Testis (tissue), 3 donors: Measurements from ENCODE around the gene LRRK1. TPM values are rescaled to one million over a fixed set of nuclear protein-coding genes. Genes with fewer than 3 reads are reported as not detected.

ENCODE experiments used
- DNase-seq: peaks from one replicate; pipeline ENCODE4 v3.0.0-alpha.2; 2019
- H3K27ac ChIP-seq, 2 donors: fragments of 200-600 bp; sonication (generic); one replicate each; pipeline ENCODE4 v1.5.1; 2019
- H3K27me3 ChIP-seq: fragments of 200-600 bp; sonication (generic); one replicate; pipeline ENCODE4 v1.5.1; 2019
- H3K36me3 ChIP-seq: fragments of 200-600 bp; sonication (generic); one replicate; pipeline ENCODE4 v1.5.1; 2017; ENCODE audit warnings: low read depth; ENCODE audit errors: missing control alignments
- H3K4me1 ChIP-seq: fragments of 200-600 bp; sonication (generic); one replicate; pipeline ENCODE4 v1.5.1; 2019
- H3K4me3 ChIP-seq, 2 donors: fragments of 200-600 bp; sonication (generic); one replicate each; pipeline ENCODE4 v1.5.1; 2017 to 2019
- H3K9me3 ChIP-seq: fragments of 200-600 bp; sonication (generic); one replicate; pipeline ENCODE4 v1.5.1; 2017
- POLR2A ChIP-seq: fragments of 450-650 bp; IDR thresholded peaks from one replicate; pipeline ENCODE4 v1.6.1; 2017; ENCODE audit warnings: antibody characterized with exemption, mild to moderate bottlenecking, moderate library complexity
- WGBS, 2 donors: methylation state at CpG; one replicate each; pipeline ENCODE4 v1.1.5; 2018; 5-methylcytosine and 5-hydroxymethylcytosine counted together
- intact Hi-C: fragments of 100-400 bp; cut with DNase I; formaldehyde crosslinking; loops from one replicate; pipeline ENCODE4 v1.15.1; 2023; ENCODE audit warnings: low total_unique reads
- polyA plus RNA-seq: library from polyadenylated mRNA; stranded (reverse); fragments of 350-450 nt; fragmentation: Illumina TruSeq; extraction: RNeasy Lipid Tissue Mini Kit (QIAGEN cat#74804); gene quantifications from one replicate; pipeline ENCODE4 v1.2.3, GENCODE V29; 2014; ENCODE audit warnings: low read depth, low replicate concordance; ENCODE audit not compliant: insufficient read depth
- total RNA-seq, 2 donors: library from RNA; depleted of rRNA; stranded (reverse); fragments of >200 nt; gene quantifications; one replicate each; pipeline ENCODE4 v1.2.3, GENCODE V29; 2016
- TF ChIP-seq, protein P1 (sequence below), 3 experiments: fragments of 450-650 bp in 2 of 3; fragments of 200-600 bp in 1 of 3; sonication (generic) in 1 of 3; IDR thresholded peaks; one replicate each; pipeline ENCODE4 v1.5.1; 2016 to 2019; ENCODE audit warnings: antibody characterized with exemption in 3 of 3, mild to moderate bottlenecking in 2 of 3, moderate library complexity in 1 of 3

Gene LRRK1
- total and polyA plus RNA-seq, 3 donors from 2014 or later: 18.8 to 24.6 (median 23.0) TPM

- H3K27me3 ChIP-seq: no peaks in the 10 kb centered on the region
- no peaks in the 10 kb centered on the region for H3K9me3 ChIP-seq
- intact Hi-C loops: no loop called here
- H3K4me3 ChIP-seq: no peak overlapping the region
- DNase-seq: no peak
- no peak overlapping the region for H3K27ac ChIP-seq
- no peaks in the 10 kb centered on the region for H3K36me3 ChIP-seq
- no peak for TF ChIP-seq POLR2A
- TF ChIP-seq, protein P1, sequence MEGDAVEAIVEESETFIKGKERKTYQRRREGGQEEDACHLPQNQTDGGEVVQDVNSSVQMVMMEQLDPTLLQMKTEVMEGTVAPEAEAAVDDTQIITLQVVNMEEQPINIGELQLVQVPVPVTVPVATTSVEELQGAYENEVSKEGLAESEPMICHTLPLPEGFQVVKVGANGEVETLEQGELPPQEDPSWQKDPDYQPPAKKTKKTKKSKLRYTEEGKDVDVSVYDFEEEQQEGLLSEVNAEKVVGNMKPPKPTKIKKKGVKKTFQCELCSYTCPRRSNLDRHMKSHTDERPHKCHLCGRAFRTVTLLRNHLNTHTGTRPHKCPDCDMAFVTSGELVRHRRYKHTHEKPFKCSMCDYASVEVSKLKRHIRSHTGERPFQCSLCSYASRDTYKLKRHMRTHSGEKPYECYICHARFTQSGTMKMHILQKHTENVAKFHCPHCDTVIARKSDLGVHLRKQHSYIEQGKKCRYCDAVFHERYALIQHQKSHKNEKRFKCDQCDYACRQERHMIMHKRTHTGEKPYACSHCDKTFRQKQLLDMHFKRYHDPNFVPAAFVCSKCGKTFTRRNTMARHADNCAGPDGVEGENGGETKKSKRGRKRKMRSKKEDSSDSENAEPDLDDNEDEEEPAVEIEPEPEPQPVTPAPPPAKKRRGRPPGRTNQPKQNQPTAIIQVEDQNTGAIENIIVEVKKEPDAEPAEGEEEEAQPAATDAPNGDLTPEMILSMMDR (IDR thresholded peaks at IDR 0.05): no peak
- peaks cover 10% of the 10 kb centered on the region for H3K4me1 ChIP-seq
- WGBS, 2 donors: 79 to 82% methylated on average over 10 to 19 of the region's 19 CpGs
Measured at GRCh38 chr15:101113114-101114005, 194.2 kb downstream of the LRRK1 start.

- peaks cover 10% of the 10 kb centered on the region for H3K4me1 ChIP-seq
- intact Hi-C loops: no loop called here
- no peaks in the 10 kb centered on the region for H3K27me3 ChIP-seq
- 71 to 78% methylated on average over 8 to 10 of the region's 10 CpGs for WGBS, 2 donors
- no peak overlapping the region for H3K27ac ChIP-seq
- DNase-seq: no peak
- no peaks in the 10 kb centered on the region for H3K9me3 ChIP-seq
- TF ChIP-seq, protein P1 (IDR thresholded peaks at IDR 0.05): no peak
- no peak for TF ChIP-seq POLR2A
- H3K36me3 ChIP-seq: no peaks in the 10 kb centered on the region
- no peak overlapping the region for H3K4me3 ChIP-seq
Measured at GRCh38 chr15:101114166-101114565, 195.0 kb downstream of the LRRK1 start.

DNA sequence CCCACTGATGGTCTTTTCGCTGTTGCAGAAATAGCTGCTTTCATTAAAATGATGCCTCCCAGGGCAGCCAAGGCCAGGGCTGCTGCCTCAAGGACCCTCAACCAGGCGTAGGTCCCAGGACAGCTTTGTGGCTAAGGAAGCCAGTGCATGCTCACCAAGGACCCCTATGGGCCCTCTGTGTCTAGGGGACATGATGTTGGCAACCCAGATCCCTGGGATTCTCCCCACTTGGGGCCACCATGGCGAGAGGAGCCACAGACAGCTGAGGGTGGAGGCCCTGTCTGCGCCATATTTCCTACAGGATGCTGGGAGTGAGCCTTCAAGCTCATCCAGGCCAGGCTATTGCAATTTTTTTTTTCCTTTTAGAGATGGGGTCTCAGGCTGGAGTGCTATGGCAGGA is 195.5 kb downstream of the LRRK1 start:
- H3K36me3 ChIP-seq: no peaks in the 10 kb centered on the region
- no peak overlapping the region for H3K4me3 ChIP-seq
- H3K9me3 ChIP-seq: no peaks in the 10 kb centered on the region
- TF ChIP-seq POLR2A: no peak
- TF ChIP-seq, protein P1 (IDR thresholded peaks at IDR 0.05): no peak
- H3K4me1 ChIP-seq: peaks cover 10% of the 10 kb centered on the region
- DNase-seq: no peak
- no peaks in the 10 kb centered on the region for H3K27me3 ChIP-seq
- 85 to 90% methylated on average over 2 to 4 of the region's 4 CpGs for WGBS, 2 donors
- intact Hi-C loops: no loop called here
- no peak overlapping the region for H3K27ac ChIP-seq

- Histone ChIP-seq H3K9me3 (no peaks in the 10 kb centered on the region), H3K4me3 (no peak overlapping the region), H3K36me3 (no peaks in the 10 kb centered on the region), H3K27me3 (no peaks in the 10 kb centered on the region), H3K27ac (no peak overlapping the region), H3K4me1 (peaks cover 10% of the 10 kb centered on the region)
- no peak for DNase-seq
- 48 to 57% methylated on average over 9 of the region's 9 CpGs for WGBS, 2 donors
- intact Hi-C loops: no loop called here
- TF ChIP-seq POLR2A: no peak
- TF ChIP-seq, protein P1 (IDR thresholded peaks at IDR 0.05): no peak
Measured at GRCh38 chr15:101115393-101115785, 196.2 kb downstream of the LRRK1 start.
